Activated CD8-positive, alpha-beta memory T cell treated with anti-CD3 and anti-CD28 coated beads, Interleukin-2, amount 10 ng/mL, durations not matched to agents 7 days and 5 days (primary cell): ENCODE measurements around the gene FBXO30. TPM values are rescaled to one million over a fixed set of nuclear protein-coding genes. Genes with fewer than 3 reads are reported as not detected.

Source experiments
- ATAC-seq: fragments of 150-1000 bp; cut with Tn5 transposase; one replicate; pipeline ENCODE4 v1.10.0; 2021; ENCODE audit warnings: moderate library complexity
- CTCF ChIA-PET: fragments of 350-600 bp; sonication (Branson Sonifier 250); formaldehyde crosslinking; loops from one replicate; lab custom pipeline; 2021; ENCODE audit warnings: antibody characterized with exemption; lab: Charles Lee
- DNase-seq: peaks from one replicate; pipeline ENCODE4 v3.0.0-alpha.2; 2020
- H3K27ac Mint-ChIP-seq: one replicate; pipeline ENCODE4 v1.8.0; 2021; ENCODE audit warnings: mild to moderate bottlenecking, mixed read lengths
- H3K27me3 Mint-ChIP-seq: one replicate; pipeline ENCODE4 v1.8.0; 2021; ENCODE audit warnings: mixed read lengths
- H3K36me3 Mint-ChIP-seq: one replicate; pipeline ENCODE4 v1.8.0; 2021; ENCODE audit warnings: mild to moderate bottlenecking, mixed read lengths
- H3K4me1 Mint-ChIP-seq: one replicate; pipeline ENCODE4 v1.8.0; 2021; ENCODE audit warnings: mixed read lengths
- H3K4me3 Mint-ChIP-seq: one replicate; pipeline ENCODE4 v1.8.0; 2021; ENCODE audit warnings: mild to moderate bottlenecking, moderate library complexity, mixed read lengths
- H3K9me3 Mint-ChIP-seq: one replicate; pipeline ENCODE4 v1.8.0; 2022; ENCODE audit warnings: low read depth, mixed read lengths
- total RNA-seq, 2 experiments: library from RNA; stranded (reverse); gene quantifications; one replicate each; pipeline ENCODE4 v1.2.3, GENCODE V29; 2021

FBXO30 gene
- 1 to 10 TPM; 4.2 to 7.4 TPM for total RNA-seq

DNA sequence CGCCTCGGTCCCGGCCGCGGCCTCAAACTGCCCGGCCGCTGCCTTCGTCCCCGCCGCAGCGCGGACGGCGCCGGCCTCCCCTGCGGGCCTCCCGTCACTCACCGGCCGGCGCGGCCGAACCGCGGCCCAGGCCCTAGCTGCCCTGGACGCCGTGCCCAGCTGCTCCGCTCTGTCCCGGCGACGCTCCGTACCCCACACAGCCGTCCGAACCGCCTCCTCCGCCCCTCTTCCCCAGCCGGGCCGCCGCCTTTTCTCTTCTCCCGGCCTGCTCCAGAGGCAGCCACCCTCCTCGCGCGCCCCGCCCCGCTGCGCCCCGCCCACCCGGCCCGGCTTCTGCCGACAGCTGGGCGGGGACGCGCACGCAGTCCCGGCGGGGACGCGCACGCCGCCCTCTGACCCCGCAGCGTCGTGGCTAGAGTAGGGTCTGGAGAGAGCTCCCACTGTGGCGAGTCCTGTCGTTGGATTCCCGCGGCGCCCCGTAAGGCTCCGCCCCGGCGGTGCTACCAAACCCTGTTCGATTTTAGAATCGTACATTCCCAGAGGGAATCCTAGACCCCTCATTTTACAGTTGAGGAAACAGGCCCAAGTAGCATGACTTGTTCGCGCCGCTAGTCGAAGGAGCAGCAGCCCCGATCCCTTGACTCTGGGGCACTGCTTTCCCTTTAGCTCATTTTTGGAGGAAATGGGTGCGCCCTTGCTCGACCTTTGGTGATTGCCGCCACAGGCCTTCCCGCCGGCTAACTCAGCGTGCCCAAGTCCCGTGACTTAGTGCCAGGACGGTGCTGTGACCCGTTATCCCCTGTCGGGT is at the start of gene FBXO30:
Gene FBXO30 (minus strand): TSS at position 295 of the 808 bp plus-strand sequence. CDS start 8,390 bp downstream, outside the sequence.
- peak; percentile 88 for ATAC-seq
- H3K27ac Mint-ChIP-seq, result peak within 1 kb of the TSS; percentile 94
- no peaks in the 10 kb centered on the region for H3K27me3 Mint-ChIP-seq
- peak within 1 kb of the TSS; percentile 93 for H3K4me3 Mint-ChIP-seq
- no peaks in the 10 kb centered on the region for H3K9me3 Mint-ChIP-seq
- peak; percentile 90 for DNase-seq
- H3K4me1 Mint-ChIP-seq, result peaks cover 28% of the 10 kb centered on the region
- CTCF ChIA-PET, result interaction anchor here (0.8 to 1.9 kb wide), 8 partner anchors 12 to 149 kb away, joined by 3 to 9 read pairs (median 3); partner anchors contain the start of genes EPM2A and SHPRH
- H3K36me3 Mint-ChIP-seq, result no peaks in the 10 kb centered on the region

DNA sequence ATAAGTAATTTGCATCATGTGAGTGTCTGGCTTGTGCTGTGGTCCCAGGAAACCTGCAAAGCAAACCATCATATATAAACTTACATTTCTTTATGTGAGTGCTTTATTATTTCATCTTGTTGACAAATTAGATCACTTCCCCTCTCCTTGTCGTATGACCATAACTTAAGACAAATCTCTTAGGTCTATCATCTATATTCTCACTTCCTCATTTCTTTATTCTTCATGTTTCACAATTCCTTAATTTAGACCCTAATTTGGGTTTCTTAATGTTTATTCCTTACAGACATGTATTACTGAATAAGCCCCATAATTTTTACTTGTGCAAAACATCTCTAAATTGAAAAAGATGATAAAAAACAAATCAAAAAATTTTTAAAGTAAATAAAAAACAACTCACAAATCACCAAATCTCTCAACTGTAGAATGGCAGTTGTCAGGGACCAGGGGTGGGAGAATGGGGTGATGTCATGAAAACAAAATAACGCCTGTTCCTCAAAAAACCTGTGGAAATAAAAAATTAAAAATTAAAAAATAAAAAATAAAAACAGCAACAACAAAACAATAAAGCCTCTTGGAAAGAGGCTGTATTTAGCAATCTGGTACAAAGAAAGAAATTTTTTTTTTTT is 49.5 kb upstream of the FBXO30 start:
- peaks cover 5% of the 10 kb centered on the region for H3K9me3 Mint-ChIP-seq
- no peak overlapping the region for H3K27ac Mint-ChIP-seq
- peaks cover 26% of the 10 kb centered on the region for H3K4me1 Mint-ChIP-seq
- no peaks in the 10 kb centered on the region for H3K27me3 Mint-ChIP-seq
- no peak overlapping the region for H3K4me3 Mint-ChIP-seq
- CTCF ChIA-PET, result no interaction called here
- peaks cover 18% of the 10 kb centered on the region for H3K36me3 Mint-ChIP-seq
- no peak for ATAC-seq
- no peak for DNase-seq

DNA sequence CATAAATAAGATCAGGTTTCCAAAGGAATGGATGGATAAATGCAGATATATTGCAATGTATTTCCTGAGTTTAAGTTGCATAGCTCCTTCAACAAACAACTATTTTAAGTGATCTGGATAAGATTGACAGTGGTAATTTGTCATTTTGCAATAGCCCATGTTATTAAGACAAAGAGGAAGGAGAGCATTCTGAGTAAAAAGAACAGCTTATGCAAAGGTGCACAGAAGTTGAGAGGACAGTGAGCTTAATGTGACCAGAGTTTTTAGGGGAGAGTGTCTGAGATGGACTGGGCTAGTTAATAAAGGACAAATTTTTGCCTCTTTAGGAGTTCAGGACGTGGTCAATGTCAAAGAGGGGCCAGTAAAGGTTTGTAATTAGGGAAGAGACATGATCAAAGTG is 48.8 kb upstream of the FBXO30 start:
- H3K4me3 Mint-ChIP-seq, result no peak overlapping the region
- H3K4me1 Mint-ChIP-seq, result peaks cover 26% of the 10 kb centered on the region
- H3K27ac Mint-ChIP-seq, result no peak overlapping the region
- peaks cover 18% of the 10 kb centered on the region for H3K36me3 Mint-ChIP-seq
- peaks cover 5% of the 10 kb centered on the region for H3K9me3 Mint-ChIP-seq
- CTCF ChIA-PET, result no interaction called here
- ATAC-seq (no peak), DNase-seq (no peak)
- no peaks in the 10 kb centered on the region for H3K27me3 Mint-ChIP-seq

GRCh38 chr6:145860562-145860961 is 46.0 kb upstream of the FBXO30 start:
- H3K9me3 Mint-ChIP-seq, result peaks cover 5% of the 10 kb centered on the region
- H3K4me1 Mint-ChIP-seq, result peaks cover 10% of the 10 kb centered on the region
- ATAC-seq, result no peak
- no peak overlapping the region for H3K27ac Mint-ChIP-seq
- no peak for DNase-seq
- CTCF ChIA-PET, result no interaction called here
- H3K27me3 Mint-ChIP-seq, result no peaks in the 10 kb centered on the region
- no peak overlapping the region for H3K4me3 Mint-ChIP-seq
- H3K36me3 Mint-ChIP-seq, result peaks cover 20% of the 10 kb centered on the region

DNA sequence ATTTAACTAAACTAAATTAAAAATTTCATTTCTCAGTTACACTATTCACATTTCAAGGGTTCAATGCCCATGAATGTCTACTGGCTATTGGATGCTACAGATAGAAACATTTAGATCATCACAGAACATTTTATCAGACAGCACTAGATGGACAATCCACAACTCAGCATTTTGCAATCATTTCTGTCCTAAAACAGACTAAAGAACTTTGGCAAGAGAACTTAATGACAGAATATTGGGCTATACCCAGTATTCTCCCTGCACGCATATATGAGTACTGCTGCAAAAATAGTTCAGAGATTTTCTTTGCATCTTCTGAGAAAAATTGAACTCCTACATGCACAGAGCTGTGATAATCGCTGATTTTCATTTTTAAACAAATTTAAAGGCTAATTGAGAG is 36.1 kb upstream of the FBXO30 start:
- no peak overlapping the region for H3K4me3 Mint-ChIP-seq
- H3K9me3 Mint-ChIP-seq, result no peaks in the 10 kb centered on the region
- ATAC-seq (no peak), DNase-seq (no peak)
- H3K27me3 Mint-ChIP-seq, result no peaks in the 10 kb centered on the region
- no peaks in the 10 kb centered on the region for H3K4me1 Mint-ChIP-seq
- peaks cover 7% of the 10 kb centered on the region for H3K36me3 Mint-ChIP-seq
- CTCF ChIA-PET, result no interaction called here
- no peak overlapping the region for H3K27ac Mint-ChIP-seq

- H3K4me3 Mint-ChIP-seq, result no peak overlapping the region
- no peaks in the 10 kb centered on the region for H3K27me3 Mint-ChIP-seq
- peaks cover 7% of the 10 kb centered on the region for H3K36me3 Mint-ChIP-seq
- ATAC-seq (no peak), DNase-seq (no peak)
- CTCF ChIA-PET, result no interaction called here
- no peak overlapping the region for H3K27ac Mint-ChIP-seq
- H3K4me1 Mint-ChIP-seq, result no peaks in the 10 kb centered on the region
- H3K9me3 Mint-ChIP-seq, result no peaks in the 10 kb centered on the region
Measured at GRCh38 chr6:145848541-145848940, 33.9 kb upstream of the FBXO30 start.

- Mint-ChIP-seq H3K36me3 (peaks cover 7% of the 10 kb centered on the region), H3K4me3 (no peak overlapping the region), H3K4me1 (no peaks in the 10 kb centered on the region), H3K9me3 (no peaks in the 10 kb centered on the region), H3K27ac (no peak overlapping the region), H3K27me3 (no peaks in the 10 kb centered on the region)
- no peak for ATAC-seq
- CTCF ChIA-PET, result interaction anchor here (0.7 kb wide), 1 partner anchor 1664 kb away, joined by 3 read pairs; no protein-coding TSS in a partner anchor
- no peak for DNase-seq
Measured at GRCh38 chr6:145845557-145845956, 31.0 kb upstream of the FBXO30 start.

DNA sequence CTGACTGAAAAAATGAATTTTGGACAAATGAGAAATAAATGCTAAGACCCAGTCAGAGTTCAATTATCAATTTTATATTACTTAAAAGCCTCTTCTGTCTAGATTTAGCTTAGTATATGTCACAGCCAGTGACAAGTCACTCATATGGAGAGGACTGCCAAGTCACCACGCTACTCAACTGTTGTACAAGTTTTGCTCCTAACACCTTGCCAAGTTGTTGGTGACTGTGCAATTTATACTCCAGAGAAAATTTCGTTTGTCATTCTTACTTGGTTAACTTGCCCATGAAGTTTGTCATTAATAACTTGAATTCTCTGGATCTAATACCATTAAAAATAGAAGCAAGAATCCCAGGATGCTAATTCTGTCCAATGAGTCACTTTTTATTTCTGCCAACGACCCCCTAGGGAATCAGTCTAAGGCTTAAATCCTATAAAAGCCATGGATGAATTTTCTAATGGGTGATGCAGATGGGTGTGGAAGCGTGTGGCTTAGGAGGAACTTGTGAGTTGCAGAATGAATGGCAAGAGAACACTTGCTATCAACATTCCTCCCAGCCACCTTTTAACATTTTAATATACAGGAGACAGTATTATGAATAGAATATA is 30.4 kb upstream of the FBXO30 start:
- ATAC-seq, result no peak
- Mint-ChIP-seq H3K27ac (no peak overlapping the region), H3K9me3 (no peaks in the 10 kb centered on the region), H3K4me1 (no peaks in the 10 kb centered on the region), H3K27me3 (no peaks in the 10 kb centered on the region), H3K36me3 (peaks cover 7% of the 10 kb centered on the region), H3K4me3 (no peak overlapping the region)
- no peak for DNase-seq
- CTCF ChIA-PET, result interaction anchor here (0.7 kb wide), 1 partner anchor 1664 kb away, joined by 3 read pairs; no protein-coding TSS in a partner anchor

DNA sequence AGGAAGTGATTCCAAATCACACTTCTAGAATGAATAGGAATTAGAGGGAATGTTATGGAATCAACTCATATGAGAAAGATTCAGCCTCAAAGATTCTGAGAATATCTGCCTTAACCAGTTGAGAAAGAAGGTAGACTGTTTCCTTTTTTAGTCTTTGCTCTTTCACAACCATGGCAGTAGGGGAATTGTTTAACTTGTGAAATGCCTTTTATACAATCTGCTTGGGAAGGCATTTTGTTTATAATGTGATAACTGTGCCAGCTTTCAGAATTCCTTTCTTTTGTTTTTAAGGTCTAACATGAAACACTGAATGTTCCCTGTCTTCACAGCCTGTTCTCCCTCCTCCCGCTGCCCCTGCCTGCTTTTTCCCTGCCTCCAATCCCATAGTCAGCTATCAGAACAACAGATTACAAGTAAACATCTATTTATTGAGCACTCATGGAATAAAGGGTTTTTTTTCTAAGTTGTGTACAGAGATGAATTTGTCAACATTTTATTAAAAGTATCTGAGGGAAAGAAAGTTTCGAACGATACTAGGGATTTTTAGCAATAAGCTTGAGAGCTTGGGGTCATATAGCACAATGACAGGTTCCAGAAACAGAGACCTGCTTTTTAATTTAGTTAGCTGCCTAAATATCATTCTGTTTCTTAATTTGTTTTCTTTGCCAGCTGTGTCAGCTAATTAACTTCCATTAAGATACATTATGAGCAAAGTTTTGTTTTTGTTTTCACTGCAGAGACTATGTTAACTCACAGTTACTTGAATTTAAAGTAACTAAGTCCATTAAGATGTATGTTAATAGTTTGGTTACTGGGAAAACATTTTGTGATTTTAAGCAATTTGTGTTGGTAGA is 28.3 kb upstream of the FBXO30 start:
- peaks cover 7% of the 10 kb centered on the region for H3K36me3 Mint-ChIP-seq
- H3K27me3 Mint-ChIP-seq, result no peaks in the 10 kb centered on the region
- H3K4me1 Mint-ChIP-seq, result no peaks in the 10 kb centered on the region
- DNase-seq (no peak), ATAC-seq (no peak)
- H3K27ac Mint-ChIP-seq, result no peak overlapping the region
- H3K9me3 Mint-ChIP-seq, result no peaks in the 10 kb centered on the region
- CTCF ChIA-PET, result no interaction called here
- H3K4me3 Mint-ChIP-seq, result no peak overlapping the region

DNA sequence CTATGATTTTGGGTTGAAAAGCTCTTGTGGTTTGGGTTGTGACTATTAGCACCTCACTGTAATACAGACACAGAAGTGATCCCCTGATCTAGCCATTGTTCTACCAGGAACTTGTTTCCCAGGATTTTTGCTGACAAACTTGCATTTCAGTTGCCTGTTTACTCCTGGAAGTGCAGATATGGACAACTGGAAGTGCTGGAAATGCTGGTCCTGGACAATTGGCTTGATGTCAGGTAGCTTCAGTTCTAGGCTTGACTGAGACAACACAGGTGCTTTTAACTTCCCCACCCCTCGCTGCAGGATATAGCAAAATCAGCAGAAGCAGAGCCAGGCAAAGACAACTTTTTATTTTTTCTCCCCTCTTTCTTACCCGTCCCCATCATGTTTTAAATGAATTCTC is 27.1 kb upstream of the FBXO30 start:
- CTCF ChIA-PET, result no interaction called here
- no peak for DNase-seq
- H3K36me3 Mint-ChIP-seq, result peaks cover 6% of the 10 kb centered on the region
- no peak overlapping the region for H3K27ac Mint-ChIP-seq
- ATAC-seq, result no peak
- no peaks in the 10 kb centered on the region for H3K9me3 Mint-ChIP-seq
- H3K27me3 Mint-ChIP-seq, result no peaks in the 10 kb centered on the region
- no peak overlapping the region for H3K4me3 Mint-ChIP-seq
- no peaks in the 10 kb centered on the region for H3K4me1 Mint-ChIP-seq

DNA sequence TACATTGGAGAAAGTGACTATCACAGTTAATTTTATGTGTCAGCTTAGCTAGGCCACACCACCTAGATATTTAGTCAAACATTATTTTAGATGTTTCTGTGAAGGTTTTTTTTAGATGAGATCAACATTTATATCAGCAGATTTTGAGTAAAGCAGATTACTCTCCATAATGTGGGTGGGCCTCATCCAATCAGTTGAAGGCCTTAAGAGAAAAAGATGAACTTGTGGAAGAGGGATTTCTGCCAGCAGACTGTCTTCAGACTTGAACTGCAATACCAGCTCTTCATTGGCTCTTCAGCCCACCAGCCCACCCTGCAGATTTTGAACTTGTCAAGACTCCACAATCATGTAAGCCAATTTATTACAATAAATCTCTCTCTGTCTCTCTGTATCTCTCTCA is 25.1 kb upstream of the FBXO30 start:
- Mint-ChIP-seq H3K36me3 (no peaks in the 10 kb centered on the region), H3K4me1 (peaks cover 7% of the 10 kb centered on the region), H3K4me3 (no peak overlapping the region), H3K9me3 (no peaks in the 10 kb centered on the region), H3K27me3 (no peaks in the 10 kb centered on the region), H3K27ac (no peak overlapping the region)
- DNase-seq, result no peak
- ATAC-seq, result no peak
- CTCF ChIA-PET, result interaction anchor here (1.9 kb wide), 1 partner anchor 25 kb away, joined by 5 read pairs; the partner anchor contains the start of gene FBXO30

GRCh38 chr6:145838305-145838704 is 23.7 kb upstream of the FBXO30 start:
- no peak for ATAC-seq
- DNase-seq, result no peak
- Mint-ChIP-seq H3K4me3 (no peak overlapping the region), H3K4me1 (peaks cover 7% of the 10 kb centered on the region), H3K27ac (no peak overlapping the region), H3K36me3 (no peaks in the 10 kb centered on the region), H3K27me3 (no peaks in the 10 kb centered on the region), H3K9me3 (no peaks in the 10 kb centered on the region)
- CTCF ChIA-PET, result interaction anchor here (1.9 kb wide), 1 partner anchor 24 kb away, joined by 5 read pairs; the partner anchor contains the start of gene FBXO30

- ATAC-seq (no peak), DNase-seq (no peak)
- H3K9me3 Mint-ChIP-seq, result no peaks in the 10 kb centered on the region
- no peak overlapping the region for H3K27ac Mint-ChIP-seq
- H3K4me3 Mint-ChIP-seq, result no peak overlapping the region
- CTCF ChIA-PET, result no interaction called here
- no peaks in the 10 kb centered on the region for H3K27me3 Mint-ChIP-seq
- H3K4me1 Mint-ChIP-seq, result peaks cover 7% of the 10 kb centered on the region
- no peaks in the 10 kb centered on the region for H3K36me3 Mint-ChIP-seq
Measured at GRCh38 chr6:145836772-145837171, 22.2 kb upstream of the FBXO30 start.
